Forelimb muscle (tissue), 1 donor: ENCODE results near the gene BMF. TPM values are rescaled to one million over a fixed set of nuclear protein-coding genes. Genes with fewer than 3 reads are reported as not detected.
"Not testable (repeated sequence)": the region's sequence is repeated elsewhere in the genome, so short reads cannot be mapped to it uniquely, and the experiment has no call there.

Experiments
- DNase-seq: peaks from one replicate; pipeline ENCODE4 v3.0.0-alpha.2; 2013; ENCODE audit warnings: low read depth
- polyA plus RNA-seq: library from polyadenylated mRNA; unstranded; fragments of 120-200 nt; gene quantifications from one replicate; pipeline ENCODE4 v1.2.1, GENCODE V29; 2013; ENCODE audit not compliant: insufficient read length

Gene BMF
- polyA plus RNA-seq, 1 donor, result 10.8 TPM

DNA sequence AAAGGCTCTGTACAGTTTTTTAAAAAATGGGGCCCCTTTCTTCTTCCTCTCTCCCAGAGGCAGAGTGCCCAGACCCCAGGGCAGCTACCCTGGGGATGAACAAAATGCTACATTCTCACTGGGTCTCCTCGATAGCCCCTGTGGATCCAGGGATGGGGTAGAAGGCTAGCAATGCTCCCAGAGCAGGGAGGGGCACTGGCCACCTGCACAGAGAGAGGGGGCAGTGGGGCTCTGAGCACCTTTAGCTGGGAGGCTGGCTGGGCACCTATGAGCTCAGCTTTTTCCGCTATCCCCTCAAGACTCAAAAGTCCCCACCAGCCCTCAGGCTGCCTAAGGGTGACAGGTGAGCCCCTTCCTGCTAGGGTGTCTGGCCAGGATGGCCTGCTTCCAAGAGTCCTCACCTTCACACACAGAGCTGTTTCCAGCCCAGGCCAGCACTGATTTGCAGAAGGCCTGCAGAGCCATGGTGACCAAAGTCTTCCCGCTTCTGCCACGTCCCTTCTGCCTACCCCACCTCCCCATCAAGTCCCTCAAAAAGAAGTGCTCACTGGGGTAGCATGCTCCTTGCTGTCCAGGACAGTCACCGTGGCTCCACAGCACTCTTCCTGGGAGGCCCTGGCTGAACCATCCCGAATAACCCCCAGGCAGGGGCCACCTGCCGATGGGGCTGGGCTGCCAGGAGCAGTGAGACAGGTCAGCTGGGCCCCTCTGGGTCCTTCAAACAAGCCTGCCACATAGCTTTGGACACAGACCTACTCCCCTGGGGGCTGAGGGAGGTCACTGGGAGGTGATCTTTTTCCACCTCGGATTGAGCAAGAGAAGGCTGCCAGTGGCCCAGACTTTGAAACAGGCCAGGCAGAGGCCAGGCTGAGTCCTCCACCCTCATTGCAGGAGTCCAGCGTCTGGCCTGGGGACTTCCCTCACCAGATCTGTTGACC lies 20.4 kb downstream of the BMF start:
- no peak for DNase-seq

DNA sequence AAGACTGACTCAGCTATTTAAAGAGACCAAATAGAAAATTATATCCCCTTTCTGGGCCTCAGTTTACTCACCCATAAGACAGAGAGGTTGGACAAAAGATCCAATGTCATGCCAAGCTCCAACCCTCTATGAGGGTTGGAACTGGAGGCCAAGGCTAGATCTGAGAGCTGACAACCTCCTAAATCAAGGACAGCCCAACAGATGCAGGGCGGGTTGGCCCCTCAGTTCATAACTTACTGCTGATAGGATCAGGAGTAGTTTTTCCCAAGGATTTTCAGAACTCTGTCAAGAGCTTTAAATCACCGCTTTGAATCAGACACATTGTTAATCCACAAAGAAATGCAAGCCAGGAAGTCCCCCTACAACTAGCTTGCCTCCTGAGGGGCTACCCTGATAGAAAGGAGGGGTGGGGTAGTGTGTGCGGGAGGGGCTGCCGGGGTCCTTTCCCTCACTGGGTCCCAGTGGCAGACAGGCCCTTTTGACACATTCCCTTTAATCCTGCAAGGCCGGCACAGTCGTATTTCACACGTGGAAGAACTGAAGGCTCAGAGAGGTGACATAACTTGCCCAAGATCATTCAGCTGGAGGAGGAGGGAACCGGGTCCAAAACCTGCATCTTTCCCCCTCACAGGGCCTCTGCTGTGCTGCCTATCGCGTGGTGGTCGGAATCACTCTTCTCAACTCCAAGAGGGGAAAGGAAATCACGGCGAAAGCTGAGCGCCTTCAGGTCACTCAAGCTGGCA lies 21.4 kb downstream of the BMF start:
- no peak for DNase-seq

DNA sequence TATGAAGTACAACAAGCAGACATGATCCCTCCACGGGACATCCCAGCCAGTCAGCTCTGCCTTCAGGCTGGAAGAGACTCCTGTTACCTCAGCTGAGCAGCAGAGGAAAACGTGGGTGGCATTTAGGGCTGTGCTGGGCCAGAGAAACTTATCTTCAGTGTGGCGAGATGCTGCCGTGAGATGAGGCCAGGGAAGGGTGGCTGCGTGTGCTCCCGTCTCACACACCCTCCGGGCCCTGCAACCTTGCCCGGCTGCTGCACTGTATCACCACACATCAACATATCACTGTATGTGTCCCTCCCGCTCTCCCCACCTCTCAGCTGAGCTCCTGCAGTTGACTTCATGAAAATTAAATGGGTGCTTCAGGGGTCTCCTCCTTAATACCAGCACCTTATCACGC lies 23.4 kb downstream of the BMF start:
- DNase-seq, result no peak

DNA sequence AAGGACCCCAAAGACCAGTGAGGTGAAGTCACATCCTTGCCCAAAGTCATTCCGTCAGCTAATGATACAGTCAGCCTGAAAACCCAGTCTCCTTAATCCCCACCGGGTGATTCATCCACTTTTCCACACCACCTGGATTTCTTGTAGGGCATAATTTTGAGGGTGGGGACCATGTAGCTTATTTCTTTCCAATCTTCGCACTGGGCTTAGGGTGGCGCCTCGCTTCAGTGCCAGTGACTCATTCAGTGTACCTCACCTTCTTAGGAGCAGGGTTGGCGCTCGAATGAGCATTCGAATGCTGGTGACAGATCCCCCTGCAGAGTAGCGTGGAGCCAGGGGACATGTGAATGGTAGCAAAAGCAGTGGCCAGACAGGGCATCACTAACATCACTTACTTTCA lies 24.0 kb downstream of the BMF start:
- DNase-seq, result no peak

- no peak for DNase-seq
These were observed 26.3 kb downstream of the BMF start for GRCh38 chr15:40082195-40082883.

- DNase-seq, result no peak
These were observed 26.9 kb downstream of the BMF start for GRCh38 chr15:40081691-40082194.

DNA sequence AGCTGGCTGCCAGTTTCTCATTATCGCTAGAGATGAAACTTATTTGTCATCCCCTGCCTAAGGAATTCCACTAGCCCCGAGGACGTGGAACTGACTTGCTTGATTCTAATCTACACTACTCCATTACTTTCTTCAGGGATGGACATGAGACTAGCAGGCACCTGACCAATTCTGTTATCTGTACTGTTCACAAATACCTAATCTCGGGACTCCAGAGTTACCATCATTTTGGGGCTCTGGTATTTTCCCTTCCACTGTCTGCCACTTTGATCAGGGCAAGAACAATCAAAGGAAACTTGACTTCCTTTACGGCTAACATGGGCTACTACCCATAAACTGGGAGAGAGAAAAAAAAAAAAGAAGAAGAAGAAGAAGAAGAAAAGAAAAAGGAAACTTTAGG lies 27.8 kb downstream of the BMF start:
- DNase-seq, result no peak

GRCh38 chr15:40080104-40080503 lies 28.6 kb downstream of the BMF start:
- no peak for DNase-seq

DNA sequence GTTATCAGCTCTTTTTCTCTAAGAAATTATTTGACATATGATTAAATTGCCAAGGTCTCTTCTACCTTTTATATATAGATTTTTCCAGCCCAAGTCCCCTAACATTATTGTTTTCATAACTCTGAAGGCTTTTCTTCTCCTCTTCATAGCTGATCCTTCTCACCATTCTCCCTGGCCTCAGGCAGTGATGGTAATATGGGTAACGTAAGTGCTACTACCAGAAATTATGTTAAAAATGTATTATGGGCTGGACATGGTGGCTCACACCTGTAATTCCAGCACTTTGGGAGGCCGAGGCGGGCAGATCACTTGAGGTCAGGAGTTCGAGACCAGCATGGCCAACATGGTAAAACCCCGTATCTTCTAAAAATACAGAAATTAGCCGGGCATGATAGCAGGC lies 29.2 kb downstream of the BMF start:
- DNase-seq, result no peak

GRCh38 chr15:40075298-40076044 lies 33.2 kb downstream of the BMF start:
- DNase-seq, result no peak

DNA sequence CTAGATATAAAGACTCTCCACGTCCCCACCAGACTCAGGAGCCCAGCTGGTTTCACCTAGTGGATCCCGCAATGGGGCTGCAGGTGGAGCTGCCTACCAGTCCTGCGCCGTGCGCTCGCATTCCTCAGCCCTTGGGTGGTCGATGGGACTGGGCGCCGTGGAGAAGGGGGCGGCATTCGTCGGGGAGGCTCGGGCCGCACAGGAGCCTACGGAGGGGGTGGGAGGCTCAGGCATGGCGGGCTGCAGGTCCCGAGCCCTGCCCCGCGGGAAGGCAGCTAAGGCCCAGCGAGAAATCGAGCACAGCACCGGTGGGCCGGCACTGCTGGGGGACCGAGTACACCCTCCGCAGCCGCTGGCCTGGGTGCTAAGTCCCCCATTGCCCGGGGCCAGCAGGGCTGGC lies 34.0 kb downstream of the BMF start:
- DNase-seq, result not testable (repeated sequence)

DNA sequence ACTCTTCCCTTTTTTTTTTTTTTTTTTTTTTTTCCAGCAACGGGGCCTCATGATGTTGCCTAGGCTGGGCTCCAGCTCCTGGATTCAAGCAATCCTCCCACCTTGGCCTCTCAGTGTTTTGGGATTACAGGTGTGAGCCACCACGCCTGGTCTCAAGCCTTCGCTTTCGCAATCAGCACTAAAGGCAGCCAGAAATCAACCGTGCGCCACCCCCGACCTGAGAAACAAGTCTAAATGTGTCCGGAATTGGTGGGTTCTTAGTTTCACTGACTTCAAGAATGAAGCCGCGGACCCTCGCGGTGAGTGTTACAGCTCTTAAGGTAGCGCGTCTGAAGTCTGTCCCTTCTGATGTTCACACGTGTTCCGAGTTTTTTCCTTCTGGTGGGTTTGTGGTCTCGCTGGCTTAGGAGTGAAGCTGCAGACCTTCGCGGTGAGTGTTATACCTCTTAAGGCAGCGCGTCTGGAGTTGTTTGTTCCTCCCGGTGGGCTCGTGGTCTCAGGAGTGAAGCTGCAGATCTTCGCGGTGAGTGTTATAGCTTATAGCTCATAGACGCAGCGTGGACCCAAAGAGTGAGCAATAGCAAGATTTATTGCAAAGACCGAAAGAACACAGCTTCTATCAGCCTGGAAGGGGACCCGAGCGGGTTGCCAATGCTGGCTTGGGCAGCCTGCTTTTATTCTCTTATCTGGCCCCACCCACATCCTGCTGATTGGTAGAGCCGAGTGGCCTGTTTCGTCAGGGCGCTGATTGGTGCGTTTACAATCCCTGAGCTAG lies 34.8 kb downstream of the BMF start:
- not testable (repeated sequence) for DNase-seq

- no peak for DNase-seq
These were observed 36.3 kb downstream of the BMF start for GRCh38 chr15:40072216-40072990.

- no peak for DNase-seq
These were observed 38.0 kb downstream of the BMF start for GRCh38 chr15:40070608-40071218.

GRCh38 chr15:40070166-40070557 lies 38.5 kb downstream of the BMF start:
- no peak for DNase-seq

DNA sequence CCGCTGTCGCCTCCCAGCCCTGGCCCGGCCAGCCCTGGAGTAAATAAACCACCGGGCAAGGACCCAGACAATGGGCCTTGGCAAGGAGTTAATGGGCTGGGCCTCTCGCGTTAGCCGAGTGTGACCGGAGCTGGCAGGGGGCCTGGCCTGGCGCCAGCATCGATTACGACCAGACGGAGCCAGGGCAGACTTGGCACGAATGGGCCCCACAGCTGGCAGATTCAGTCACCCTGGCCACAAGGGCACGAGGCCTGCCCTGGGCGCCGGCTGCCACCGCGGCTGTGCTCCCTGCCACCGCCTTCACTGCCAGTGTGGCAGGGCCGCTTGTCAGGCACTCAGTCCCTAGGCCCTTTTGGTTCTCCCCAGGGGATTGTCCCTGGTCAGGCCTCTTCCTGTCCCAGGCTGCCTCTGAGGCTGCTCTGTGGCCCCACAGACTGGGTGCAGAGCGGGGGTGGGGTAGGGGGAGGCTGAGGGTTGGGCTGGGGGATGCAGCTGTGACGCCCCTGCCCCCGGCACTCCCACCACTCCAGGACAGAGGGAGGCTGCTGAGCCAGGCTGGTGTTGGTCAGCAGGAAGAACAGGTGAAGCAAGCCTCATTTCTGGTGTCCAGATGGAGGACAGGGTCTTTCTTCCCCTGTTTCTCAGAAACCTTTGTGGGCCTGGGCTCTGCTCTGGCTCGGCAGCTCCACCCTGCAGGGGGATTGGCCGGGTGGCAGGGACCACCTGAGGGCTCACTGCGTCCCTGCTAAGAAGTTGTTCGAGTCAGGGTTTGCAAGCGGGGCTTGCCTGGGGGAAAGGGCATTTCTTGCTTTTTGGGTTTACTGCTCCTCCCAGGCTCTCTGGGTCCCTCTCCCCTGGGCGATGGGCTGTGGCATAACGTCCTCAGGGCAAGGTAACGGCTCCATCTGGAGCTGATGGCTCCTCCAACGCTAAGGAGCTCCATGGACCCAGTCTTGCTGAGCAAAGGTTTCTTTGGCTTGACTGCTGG lies 39.2 kb downstream of the BMF start:
- DNase-seq, result no peak

GRCh38 chr15:40067921-40068624 lies 40.6 kb downstream of the BMF start:
- DNase-seq, result no peak

DNA sequence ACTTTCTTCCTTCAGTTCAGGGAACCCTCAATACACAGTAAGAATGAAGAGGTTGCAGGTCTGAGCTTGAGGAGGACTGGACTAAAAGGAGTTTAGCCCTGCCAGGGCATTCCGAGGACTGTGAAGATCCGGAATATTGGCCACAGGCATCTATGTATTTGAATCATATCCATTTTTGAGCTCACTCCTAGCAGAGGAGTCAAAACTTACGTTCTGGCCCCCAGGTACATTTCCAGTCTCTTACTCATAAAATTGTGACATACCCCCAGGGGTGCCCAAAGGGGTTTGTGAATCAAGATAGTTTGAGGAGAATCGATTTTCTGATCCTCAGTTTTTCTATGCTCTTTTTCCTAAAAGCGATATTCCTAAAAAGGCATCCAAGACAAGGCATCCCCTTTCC lies 42.1 kb downstream of the BMF start:
- no peak for DNase-seq
